Cerebellar cortex (tissue), 1 donor: ENCODE data around the gene PRDM16.

Experiments
- DNase-seq: peaks from one replicate; pipeline ENCODE4 v3.0.0-alpha.2; 2015; ENCODE audit warnings: low spot score

Gene PRDM16

GRCh38 chr1:3262681-3263286 is 193.8 kb downstream of the PRDM16 start:
- no peak for DNase-seq

- DNase-seq = no peak
These were observed 194.8 kb downstream of the PRDM16 start for GRCh38 chr1:3263790-3264189.

GRCh38 chr1:3264456-3264855 is 195.5 kb downstream of the PRDM16 start:
- no peak for DNase-seq

- DNase-seq = no peak
These were observed 197.1 kb downstream of the PRDM16 start for GRCh38 chr1:3265835-3266805.

- DNase-seq = no peak
These were observed 198.0 kb downstream of the PRDM16 start for GRCh38 chr1:3266870-3267549.

- DNase-seq = no peak
These were observed 198.7 kb downstream of the PRDM16 start for GRCh38 chr1:3267550-3268270.

GRCh38 chr1:3268281-3268680 is 199.3 kb downstream of the PRDM16 start:
- no peak for DNase-seq

GRCh38 chr1:3270403-3271245 is 201.6 kb downstream of the PRDM16 start:
- DNase-seq = no peak

GRCh38 chr1:3271866-3272265 is 202.9 kb downstream of the PRDM16 start:
- DNase-seq = no peak

GRCh38 chr1:3272321-3273045 is 203.5 kb downstream of the PRDM16 start:
- DNase-seq = no peak

GRCh38 chr1:3273447-3273846 is 204.4 kb downstream of the PRDM16 start:
- no peak for DNase-seq

- DNase-seq = no peak
These were observed 206.0 kb downstream of the PRDM16 start for GRCh38 chr1:3274972-3275371.

GRCh38 chr1:3275471-3276340 is 206.7 kb downstream of the PRDM16 start:
- no peak for DNase-seq

- DNase-seq = no peak
These were observed 207.4 kb downstream of the PRDM16 start for GRCh38 chr1:3276341-3276800.

- no peak for DNase-seq
These were observed 208.0 kb downstream of the PRDM16 start for GRCh38 chr1:3277011-3277471.

- DNase-seq = no peak
These were observed 208.6 kb downstream of the PRDM16 start for GRCh38 chr1:3277623-3278022.

GRCh38 chr1:3278416-3279181 is 209.6 kb downstream of the PRDM16 start:
- no peak for DNase-seq

- no peak for DNase-seq
These were observed 210.1 kb downstream of the PRDM16 start for GRCh38 chr1:3279182-3279470.

- no peak for DNase-seq
These were observed 212.7 kb downstream of the PRDM16 start for GRCh38 chr1:3281735-3282134.
